ENCODE data around the gene CLSTN3.

Gene CLSTN3

GRCh38 chr12:7193674-7194073 is 63.5 kb downstream of the CLSTN3 start:
- DNase-seq: no peak

DNA sequence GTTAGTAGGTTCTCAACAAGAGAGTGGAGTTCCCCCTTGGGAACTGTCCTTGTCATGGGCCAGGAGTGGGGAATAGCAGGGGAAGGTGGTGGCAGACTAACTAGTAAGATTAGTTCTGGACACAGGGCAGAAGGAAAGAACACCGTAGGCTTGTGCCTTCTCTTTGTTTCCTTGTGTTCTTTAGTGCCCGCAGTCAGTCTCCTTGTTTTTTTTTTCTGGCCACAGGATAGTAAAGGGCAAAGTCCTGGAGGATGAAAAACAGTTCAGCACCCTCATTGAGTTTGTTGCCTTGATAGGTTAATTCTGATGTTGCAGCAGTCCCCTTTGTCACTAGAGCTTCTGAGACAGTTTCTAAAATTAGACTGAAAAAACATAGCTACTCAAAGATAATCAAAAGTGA is 67.7 kb downstream of the CLSTN3 start:
- DNase-seq: no peak

DNA sequence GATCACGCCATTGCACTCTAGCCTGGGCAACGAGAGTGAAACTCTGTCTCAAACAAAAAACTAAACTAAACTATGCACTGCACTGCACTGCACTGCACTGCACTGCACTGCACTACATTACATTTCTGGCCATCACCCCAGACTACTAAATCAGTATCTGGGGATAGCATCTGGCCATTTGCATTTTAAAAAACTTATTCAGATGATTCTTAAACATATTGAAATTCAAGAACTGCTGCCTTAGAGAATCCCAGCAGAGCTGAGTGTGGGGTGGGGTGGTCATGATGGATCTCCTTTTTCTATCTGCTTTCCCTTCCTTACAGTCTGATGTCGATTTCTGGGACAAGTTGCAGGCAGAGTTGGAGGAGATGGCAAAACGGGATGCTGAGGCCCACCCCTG is 72.9 kb downstream of the CLSTN3 start:
- no peak for DNase-seq

DNA sequence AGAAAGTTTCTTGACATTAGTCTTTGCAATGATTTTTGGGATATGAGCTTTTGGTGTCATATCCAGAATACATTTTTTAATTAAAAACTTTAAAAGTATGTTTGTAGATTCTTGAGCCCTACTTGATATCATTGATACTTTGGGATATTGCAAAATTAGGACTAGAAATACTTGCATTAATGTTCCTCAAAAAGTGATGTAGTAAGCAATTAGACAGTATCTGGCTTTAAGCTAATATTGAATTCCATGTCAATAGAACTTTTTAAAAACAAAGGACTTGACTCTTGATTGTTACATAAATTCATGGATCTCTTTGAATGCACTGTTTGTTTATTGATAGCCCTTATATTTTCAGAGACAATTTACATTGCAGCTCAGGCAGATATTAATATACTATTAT is 74.9 kb downstream of the CLSTN3 start:
- no peak for DNase-seq

DNA sequence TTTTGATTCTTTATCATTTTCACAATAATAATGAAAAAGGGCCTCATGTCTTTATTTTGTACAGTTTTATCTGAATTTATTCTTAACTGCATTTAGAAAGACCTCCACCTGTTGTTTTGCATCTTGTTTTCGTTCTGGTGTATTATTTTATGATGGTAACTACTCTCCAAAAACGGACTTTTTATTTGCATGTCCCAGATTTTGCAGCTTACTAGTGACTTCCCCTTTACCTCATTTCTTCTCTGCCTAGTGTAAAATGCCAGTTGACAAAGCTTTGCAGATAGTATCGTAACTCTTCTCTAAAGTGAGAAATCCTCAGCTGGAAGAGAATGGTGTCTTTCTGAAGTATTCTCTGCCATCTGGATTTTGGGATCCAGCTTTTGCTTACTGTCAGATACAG is 76.5 kb downstream of the CLSTN3 start:
- DNase-seq: no peak

GRCh38 chr12:7207866-7208625 is 77.9 kb downstream of the CLSTN3 start:
- no peak for DNase-seq
